ENCODE results near the gene ZNF574.

Gene ZNF574

GRCh38 chr19:42124386-42124901, 48.5 kb downstream of the ZNF574 start:
- no peak for DNase-seq (ENCODE audit: low spot score)

- DNase-seq (ENCODE audit: low spot score): no peak
Observed at GRCh38 chr19:42125536-42125935, 49.6 kb downstream of the ZNF574 start.

GRCh38 chr19:42126574-42126973, 50.6 kb downstream of the ZNF574 start:
- no peak for DNase-seq (ENCODE audit: low spot score)

GRCh38 chr19:42129399-42130253, 53.7 kb downstream of the ZNF574 start:
- DNase-seq (ENCODE audit: low spot score): peak; percentile 27

DNA sequence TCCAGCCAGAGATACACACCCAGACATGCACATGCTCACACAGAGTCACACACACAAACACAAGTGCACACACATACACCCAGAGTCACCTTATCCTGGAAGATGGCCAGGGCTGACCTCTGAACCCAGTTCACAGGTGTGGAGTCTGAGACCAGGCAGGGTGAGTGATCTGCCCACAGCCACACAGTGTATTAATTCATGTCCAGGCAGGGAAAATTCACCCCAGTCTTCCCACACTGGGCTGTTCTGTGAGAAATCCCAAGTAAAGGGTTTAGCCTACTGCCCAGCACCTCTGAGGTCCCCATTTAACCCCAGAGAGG, 54.2 kb downstream of the ZNF574 start:
- no peak for DNase-seq (ENCODE audit: low spot score)

Measured in putamen (tissue), 1 donor.